CD8-positive, alpha-beta memory T cell (primary cell): ENCODE results near the gene NEB. TPM values are rescaled to one million over a fixed set of nuclear protein-coding genes. Genes with fewer than 3 reads are reported as not detected.
"Not testable (repeated sequence)": the region's sequence is repeated elsewhere in the genome, so short reads cannot be mapped to it uniquely, and the experiment has no call there.

Experiments used
- CTCF ChIA-PET: fragments of 350-600 bp; sonication (Branson Sonifier 250); formaldehyde crosslinking; loops from one replicate; lab custom pipeline; 2021; ENCODE audit warnings: antibody characterized with exemption; lab: Charles Lee
- POLR2A ChIA-PET: fragments of 350-600 bp; sonication (Branson Sonifier 250); formaldehyde crosslinking; loops from one replicate; lab custom pipeline; 2021; ENCODE audit warnings: antibody characterized with exemption; lab: Charles Lee
- DNase-seq, 5 donors: peaks; one replicate each; pipeline versions ENCODE4 v3.0.0 to v3.0.0-alpha.2; 2020 to 2022; ENCODE audit warnings: mixed read lengths in 1 of 5
- H3K27ac ChIP-seq: one replicate; pipeline ENCODE4 v1.7.0; 2013; ENCODE audit warnings: low read depth, mild to moderate bottlenecking, low read length, moderate library complexity
- H3K27me3 ChIP-seq: 2 replicates; pipeline ENCODE4 v1.7.0; 2013; ENCODE audit warnings: low read length, mild to moderate bottlenecking; ENCODE audit not compliant: insufficient read depth, poor library complexity, severe bottlenecking
- H3K36me3 ChIP-seq: 2 replicates; pipeline ENCODE4 v1.7.0; 2013; ENCODE audit warnings: mild to moderate bottlenecking, low read length, moderate library complexity; ENCODE audit not compliant: insufficient read depth
- H3K4me1 ChIP-seq: 2 replicates; pipeline ENCODE4 v1.7.0; 2013; ENCODE audit warnings: mild to moderate bottlenecking, low read length, moderate library complexity; ENCODE audit not compliant: insufficient read depth
- H3K4me3 ChIP-seq: 2 replicates; pipeline ENCODE4 v1.7.0; 2013; ENCODE audit warnings: mild to moderate bottlenecking, low read length
- H3K9me3 ChIP-seq: 2 replicates; pipeline ENCODE4 v1.7.0; 2013; ENCODE audit warnings: mild to moderate bottlenecking, low read length
- H3K27ac Mint-ChIP-seq, 8 donors: one replicate each; pipeline ENCODE4 v1.8.0; 2020 to 2021; ENCODE audit warnings: mixed read lengths in 8 of 8, mild to moderate bottlenecking in 6 of 8, inconsistent platforms in 3 of 8, moderate library complexity in 3 of 8
- H3K27me3 Mint-ChIP-seq, 2 donors: one replicate each; pipeline ENCODE4 v1.8.0; 2020 to 2021; ENCODE audit warnings: mixed read lengths in 2 of 2, mild to moderate bottlenecking in 1 of 2, moderate library complexity in 1 of 2
- H3K36me3 Mint-ChIP-seq, 3 donors: one replicate each; pipeline ENCODE4 v1.8.0; 2020 to 2021; ENCODE audit warnings: mixed read lengths in 3 of 3, inconsistent platforms in 1 of 3, mild to moderate bottlenecking in 1 of 3
- H3K4me1 Mint-ChIP-seq, 3 donors: one replicate each; pipeline ENCODE4 v1.8.0; 2020 to 2021; ENCODE audit warnings: mixed read lengths in 3 of 3, inconsistent platforms in 1 of 3, mild to moderate bottlenecking in 1 of 3
- H3K4me3 Mint-ChIP-seq, 7 donors: one replicate each; pipeline ENCODE4 v1.8.0; 2020 to 2021; ENCODE audit warnings: mixed read lengths in 7 of 7, mild to moderate bottlenecking in 6 of 7, moderate library complexity in 4 of 7, inconsistent platforms in 2 of 7
- H3K9me3 Mint-ChIP-seq, 5 donors: one replicate each; pipeline ENCODE4 v1.8.0; 2020 to 2022; ENCODE audit warnings: mixed read lengths in 5 of 5, mild to moderate bottlenecking in 3 of 5, moderate library complexity in 2 of 5, inconsistent platforms in 1 of 5
- polyA plus RNA-seq: library from polyadenylated mRNA; unstranded; fragments of 300-500 nt; fragmentation: Illumina TruSeq; gene quantifications from one replicate; pipeline ENCODE4 v1.2.3, GENCODE V29; 2021
- total RNA-seq, 2 experiments: library from RNA; stranded (reverse); gene quantifications; one replicate each; pipeline ENCODE4 v1.2.3, GENCODE V29; 2021

The NEB gene
- total and polyA plus RNA-seq, 3 experiments from 2014 or later: 0.10 to 0.31 (median 0.29) TPM

DNA sequence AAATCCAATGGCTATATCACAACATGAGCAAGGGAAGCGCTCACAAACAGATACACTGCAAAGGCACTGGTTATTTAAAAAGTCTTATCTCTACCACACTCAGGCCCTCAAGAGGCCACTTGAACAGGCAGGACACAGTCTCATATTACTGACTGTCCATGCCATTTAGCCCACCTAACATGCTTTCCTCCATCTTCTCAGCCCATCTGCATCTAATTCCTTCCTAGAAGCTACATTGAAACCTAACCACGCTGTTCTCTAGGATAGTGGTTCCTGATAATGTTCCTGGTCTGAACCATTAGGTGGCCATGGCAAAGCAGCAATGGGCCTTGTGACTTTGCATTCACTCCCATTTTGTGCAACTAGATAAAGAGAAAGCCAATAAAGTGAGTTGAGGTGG, 22.5 kb upstream of the NEB start:
- no peak overlapping the region for H3K27ac Mint-ChIP-seq
- peaks cover 0 to 1% of the 10 kb centered on the region in 2 donors for H3K27me3 Mint-ChIP-seq
- no peaks in the 10 kb centered on the region for H3K9me3 ChIP-seq
- DNase-seq: no peak
- peaks cover 0 to 10% (median 0%) of the 10 kb centered on the region in 3 donors for H3K36me3 Mint-ChIP-seq
- H3K4me3 Mint-ChIP-seq: no peak overlapping the region
- H3K36me3 ChIP-seq: no peaks in the 10 kb centered on the region
- no peak overlapping the region for H3K4me3 ChIP-seq
- H3K27ac ChIP-seq: no peak overlapping the region
- POLR2A ChIA-PET: no interaction called here
- H3K9me3 Mint-ChIP-seq: no peaks in the 10 kb centered on the region
- no peaks in the 10 kb centered on the region for H3K4me1 ChIP-seq
- no peaks in the 10 kb centered on the region for H3K4me1 Mint-ChIP-seq
- CTCF ChIA-PET: no interaction called here
- no peaks in the 10 kb centered on the region for H3K27me3 ChIP-seq

DNA sequence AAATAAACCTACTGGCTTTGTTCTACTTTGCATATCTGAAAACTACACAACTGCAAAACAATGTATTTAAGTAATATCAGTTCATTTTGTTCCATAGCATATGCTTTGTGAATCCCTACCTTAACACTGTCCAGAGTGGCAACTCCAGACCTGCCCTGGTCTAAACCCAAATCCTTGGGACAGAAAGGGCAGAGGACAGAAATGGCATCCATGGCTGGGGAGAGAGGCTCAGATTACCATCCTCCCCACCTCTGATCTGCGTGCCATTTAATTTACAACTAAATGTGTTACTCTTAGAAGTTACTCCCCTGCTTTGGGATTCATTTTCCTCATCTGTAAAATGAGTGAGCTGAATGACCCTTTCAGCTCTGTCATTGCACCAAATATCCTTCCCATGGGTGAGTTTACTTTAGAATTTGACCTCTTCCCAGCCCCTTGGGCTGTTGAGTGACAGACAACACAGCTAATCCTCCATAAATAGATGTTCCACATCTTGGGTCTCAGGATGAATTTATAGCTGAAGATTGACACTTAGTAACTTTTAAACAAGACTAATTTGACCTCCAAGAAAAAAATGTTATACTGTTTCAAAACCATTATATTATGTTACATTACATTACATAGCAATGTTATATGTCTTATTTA, 20.1 kb upstream of the NEB start:
- DNase-seq: no peak
- Histone ChIP-seq H3K4me3 (no peak overlapping the region), H3K27me3 (no peaks in the 10 kb centered on the region), H3K4me1 (no peaks in the 10 kb centered on the region), H3K9me3 (no peaks in the 10 kb centered on the region), H3K36me3 (no peaks in the 10 kb centered on the region), H3K27ac (no peak overlapping the region)
- no peak overlapping the region for H3K4me3 Mint-ChIP-seq
- ChIA-PET CTCF (no interaction called here), POLR2A (no interaction called here)
- H3K27me3 Mint-ChIP-seq: peaks cover 0 to 1% of the 10 kb centered on the region in 2 donors
- peaks cover 0 to 12% (median 0%) of the 10 kb centered on the region in 3 donors for H3K36me3 Mint-ChIP-seq
- H3K27ac Mint-ChIP-seq: no peak overlapping the region
- H3K9me3 Mint-ChIP-seq: peaks cover 0 to 1% (median 0%) of the 10 kb centered on the region in 5 donors
- H3K4me1 Mint-ChIP-seq: no peaks in the 10 kb centered on the region

DNA sequence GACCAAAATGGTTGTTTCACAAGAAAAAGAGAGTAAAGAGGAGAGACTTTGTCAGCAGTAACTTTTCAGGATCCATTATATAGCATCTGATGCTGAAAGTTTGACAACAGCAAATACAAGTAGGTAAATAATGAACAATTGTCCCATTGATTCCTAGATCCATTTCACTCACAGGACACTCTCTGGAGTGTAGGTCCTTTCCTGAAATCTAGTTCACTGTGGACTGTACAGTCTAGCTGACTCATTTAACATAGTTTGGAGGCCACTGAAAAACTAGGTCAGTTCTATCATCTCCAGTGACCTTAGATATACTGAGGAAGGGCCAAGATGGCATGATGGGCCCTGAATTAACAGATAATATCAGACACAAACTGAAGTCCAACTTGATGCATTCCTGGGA, 19.3 kb upstream of the NEB start:
- H3K27ac Mint-ChIP-seq: no peak overlapping the region
- DNase-seq: no peak
- POLR2A ChIA-PET: no interaction called here

DNA sequence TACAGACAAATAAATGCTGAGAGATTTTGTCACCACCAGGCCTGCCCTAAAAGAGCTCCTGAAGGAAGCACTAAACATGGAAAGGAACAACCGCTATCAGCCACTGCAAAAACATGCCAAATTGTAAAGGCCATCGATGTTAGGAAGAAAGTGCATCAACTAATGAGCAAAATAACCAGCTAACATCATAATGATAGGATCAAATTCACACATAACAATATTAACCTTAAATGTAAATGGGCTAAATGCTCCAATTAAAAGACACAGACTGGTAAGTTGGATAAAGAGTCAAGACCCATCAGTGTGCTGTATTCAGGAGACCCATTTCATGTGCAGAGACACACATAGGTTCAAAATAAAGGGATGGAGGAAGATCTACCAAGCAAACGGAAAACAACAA, 11.0 kb upstream of the NEB start:
- H3K4me1 Mint-ChIP-seq, H3K36me3 ChIP-seq, H3K27me3 ChIP-seq, CTCF ChIA-PET, H3K27ac ChIP-seq, H3K4me3 ChIP-seq, H3K27me3 Mint-ChIP-seq, H3K4me3 Mint-ChIP-seq, POLR2A ChIA-PET, H3K9me3 ChIP-seq, DNase-seq, H3K9me3 Mint-ChIP-seq, H3K4me1 ChIP-seq: not testable (repeated sequence)
- Mint-ChIP-seq H3K27ac (peak overlapping the region in 1 of 8 donors; percentile 2), H3K36me3 (peaks cover 10 to 35% (median 10%) of the 10 kb centered on the region in 3 donors)

More for the DNA sequence above, 19.3 kb upstream of the NEB start:
- Histone ChIP-seq H3K4me3 (no peak overlapping the region), H3K27me3 (no peaks in the 10 kb centered on the region), H3K36me3 (no peaks in the 10 kb centered on the region), H3K4me1 (no peaks in the 10 kb centered on the region), H3K9me3 (no peaks in the 10 kb centered on the region), H3K27ac (no peak overlapping the region)
- H3K4me1 Mint-ChIP-seq: no peaks in the 10 kb centered on the region
- H3K9me3 Mint-ChIP-seq: peaks cover 0 to 2% (median 0%) of the 10 kb centered on the region in 5 donors
- H3K27me3 Mint-ChIP-seq: peaks cover 0 to 3% of the 10 kb centered on the region in 2 donors
- H3K4me3 Mint-ChIP-seq: no peak overlapping the region
- H3K36me3 Mint-ChIP-seq: peaks cover 0 to 13% (median 0%) of the 10 kb centered on the region in 3 donors
- CTCF ChIA-PET: no interaction called here

DNA sequence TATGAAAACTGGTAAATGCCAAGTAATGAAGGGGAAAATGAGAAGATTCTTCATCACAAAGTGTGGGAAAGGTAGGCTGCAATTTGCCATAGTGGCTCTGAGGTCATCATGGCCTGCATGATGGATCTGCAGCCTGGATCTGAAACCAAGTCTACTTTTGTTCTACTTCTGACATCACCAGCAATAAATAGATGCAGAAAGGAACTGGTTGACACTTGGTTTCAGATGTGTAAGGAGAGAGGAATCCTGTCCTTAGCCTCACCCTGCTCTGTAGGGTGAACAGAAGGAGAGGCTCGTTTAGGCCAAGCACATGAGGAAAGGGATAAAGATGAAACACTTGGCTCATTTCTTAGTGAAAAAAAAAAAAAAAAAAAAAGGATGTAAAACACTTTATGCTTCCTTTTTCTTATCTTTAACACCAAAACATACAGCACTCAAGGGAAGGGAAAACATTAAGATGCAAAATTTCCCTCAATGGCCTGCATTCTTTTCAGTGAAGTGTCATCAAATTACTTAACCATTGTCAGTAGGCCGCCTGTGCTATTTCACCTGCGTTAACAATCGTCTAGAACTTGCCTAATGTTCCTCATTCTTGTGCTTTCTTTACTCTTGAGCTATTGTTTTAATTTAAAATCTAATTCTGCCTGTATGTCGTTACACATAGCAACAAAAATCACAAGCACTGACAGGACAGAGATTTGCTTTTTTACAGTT, 3.9 kb downstream of the NEB start:
- Histone ChIP-seq H3K4me3 (no peak overlapping the region), H3K36me3 (no peaks in the 10 kb centered on the region), H3K9me3 (no peaks in the 10 kb centered on the region), H3K27me3 (no peaks in the 10 kb centered on the region), H3K4me1 (no peaks in the 10 kb centered on the region), H3K27ac (no peak overlapping the region)
- CTCF ChIA-PET: no interaction called here
- H3K27me3 Mint-ChIP-seq: peaks cover 0 to 4% of the 10 kb centered on the region in 2 donors
- POLR2A ChIA-PET: no interaction called here
- no peaks in the 10 kb centered on the region for H3K4me1 Mint-ChIP-seq
- no peak overlapping the region for H3K27ac Mint-ChIP-seq
- no peak overlapping the region for H3K4me3 Mint-ChIP-seq
- no peaks in the 10 kb centered on the region for H3K36me3 Mint-ChIP-seq
- no peak for DNase-seq
- no peaks in the 10 kb centered on the region for H3K9me3 Mint-ChIP-seq

DNA sequence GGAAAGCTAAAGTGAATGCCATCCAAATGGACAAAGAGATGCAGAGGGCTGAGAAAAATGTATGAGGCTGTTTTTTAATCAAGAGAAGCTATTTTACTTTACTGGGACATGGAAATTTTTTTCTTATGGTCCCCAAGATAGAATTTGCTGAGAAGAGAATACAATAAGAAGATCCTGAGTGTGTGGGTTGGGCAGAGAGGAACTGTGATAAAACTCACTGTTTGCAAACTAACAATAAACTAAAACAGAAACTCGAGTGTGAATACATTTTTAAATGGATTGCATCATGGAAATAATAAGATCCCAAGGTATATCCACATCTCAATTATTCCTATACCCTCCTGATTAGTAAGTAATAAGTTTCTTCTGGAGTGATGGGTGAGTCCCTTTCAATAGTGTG, 4.4 kb downstream of the NEB start:
- Histone ChIP-seq H3K9me3 (no peaks in the 10 kb centered on the region), H3K27me3 (no peaks in the 10 kb centered on the region), H3K4me1 (no peaks in the 10 kb centered on the region), H3K36me3 (no peaks in the 10 kb centered on the region), H3K4me3 (no peak overlapping the region), H3K27ac (no peak overlapping the region)
- H3K36me3 Mint-ChIP-seq: no peaks in the 10 kb centered on the region
- H3K9me3 Mint-ChIP-seq: no peaks in the 10 kb centered on the region
- no peaks in the 10 kb centered on the region for H3K4me1 Mint-ChIP-seq
- ChIA-PET CTCF (no interaction called here), POLR2A (no interaction called here)
- no peak overlapping the region for H3K4me3 Mint-ChIP-seq
- peak overlapping the region in 2 of 8 donors; percentile 29 to 52 for H3K27ac Mint-ChIP-seq
- peaks cover 0 to 4% of the 10 kb centered on the region in 2 donors for H3K27me3 Mint-ChIP-seq
- DNase-seq: no peak

DNA sequence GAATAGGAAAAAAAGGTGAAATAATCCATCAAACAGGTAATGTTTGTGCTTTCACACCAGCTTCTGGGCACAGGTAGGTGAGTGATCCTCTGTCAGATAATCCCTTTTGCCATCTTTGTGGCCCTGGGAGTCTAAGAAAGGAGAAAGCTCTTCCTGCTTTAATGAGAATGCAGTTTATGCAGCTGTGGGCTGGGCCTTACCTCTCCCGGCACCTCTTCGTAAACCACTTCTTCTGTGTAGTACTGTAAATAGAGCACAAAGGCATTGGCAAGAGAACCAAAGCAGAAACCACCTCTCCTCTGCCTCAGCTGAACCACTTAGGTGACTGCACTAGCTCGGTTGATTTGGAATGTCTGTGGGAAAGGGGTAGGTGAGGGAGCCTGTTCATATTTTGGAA, 4.9 kb downstream of the NEB start:
- H3K9me3 Mint-ChIP-seq: no peaks in the 10 kb centered on the region
- no peaks in the 10 kb centered on the region for H3K27me3 ChIP-seq
- H3K27me3 Mint-ChIP-seq: peaks cover 0 to 4% of the 10 kb centered on the region in 2 donors
- DNase-seq: no peak
- peak overlapping the region in 2 of 8 donors; percentile 29 to 52 for H3K27ac Mint-ChIP-seq
- no peaks in the 10 kb centered on the region for H3K4me1 Mint-ChIP-seq
- ChIA-PET POLR2A (no interaction called here), CTCF (no interaction called here)
- H3K9me3 ChIP-seq: no peaks in the 10 kb centered on the region
- H3K4me1 ChIP-seq: no peaks in the 10 kb centered on the region
- H3K36me3 ChIP-seq: no peaks in the 10 kb centered on the region
- H3K36me3 Mint-ChIP-seq: no peaks in the 10 kb centered on the region
- H3K4me3 Mint-ChIP-seq: no peak overlapping the region
- no peak overlapping the region for H3K27ac ChIP-seq
- H3K4me3 ChIP-seq: no peak overlapping the region

- Mint-ChIP-seq H3K4me1 (no peaks in the 10 kb centered on the region), H3K27ac (no peak overlapping the region), H3K4me3 (no peak overlapping the region), H3K27me3 (peaks cover 0 to 7% of the 10 kb centered on the region in 2 donors), H3K9me3 (peaks cover 0 to 1% (median 0%) of the 10 kb centered on the region in 5 donors), H3K36me3 (peaks cover 0 to 4% (median 0%) of the 10 kb centered on the region in 3 donors)
- Histone ChIP-seq H3K36me3 (no peaks in the 10 kb centered on the region), H3K27ac (no peak overlapping the region), H3K4me3 (no peak overlapping the region), H3K4me1 (no peaks in the 10 kb centered on the region), H3K27me3 (no peaks in the 10 kb centered on the region), H3K9me3 (no peaks in the 10 kb centered on the region)
- ChIA-PET POLR2A (no interaction called here), CTCF (no interaction called here)
- DNase-seq: no peak
These were observed 5.4 kb downstream of the NEB start for GRCh38 chr2:151728804-151729414.
